Duodenal mucosa (tissue), 2 donors: Measurements from ENCODE around the gene KMT2C.

Source experiments
- H3K27ac ChIP-seq: one replicate; pipeline ENCODE4 v1.7.0; 2013; ENCODE audit warnings: low read depth, low read length
- H3K27me3 ChIP-seq, 2 donors: one replicate each; pipeline ENCODE4 v1.7.0; 2013; ENCODE audit warnings: low read length in 2 of 2, control low read depth in 1 of 2; ENCODE audit not compliant: insufficient read depth in 2 of 2, control insufficient read depth in 1 of 2
- H3K36me3 ChIP-seq, 2 donors: one replicate each; pipeline ENCODE4 v1.7.0; 2013; ENCODE audit warnings: low read length in 2 of 2, control low read depth in 1 of 2; ENCODE audit not compliant: insufficient read depth in 2 of 2, control insufficient read depth in 1 of 2
- H3K4me1 ChIP-seq, 2 donors: one replicate each; pipeline ENCODE4 v1.7.0; 2013; ENCODE audit warnings: low read length in 2 of 2, control low read depth in 1 of 2; ENCODE audit not compliant: insufficient read depth in 2 of 2, control insufficient read depth in 1 of 2
- H3K4me3 ChIP-seq, 2 donors: one replicate each; pipeline ENCODE4 v1.7.0; 2013; ENCODE audit warnings: low read length in 2 of 2, low read depth in 1 of 2
- H3K9ac ChIP-seq, 2 donors: one replicate each; pipeline ENCODE4 v1.7.0; 2013; ENCODE audit warnings: low read length in 2 of 2, low read depth in 1 of 2
- H3K9me3 ChIP-seq, 2 donors: one replicate each; pipeline ENCODE4 v1.7.0; 2013; ENCODE audit warnings: low read length in 2 of 2, control low read depth in 1 of 2; ENCODE audit not compliant: control insufficient read depth in 1 of 2

Gene KMT2C

GRCh38 chr7:152126741-152127140 is 309.1 kb downstream of the KMT2C start:
- no peaks in the 10 kb centered on the region for H3K27me3 ChIP-seq
- H3K4me1 ChIP-seq: no peaks in the 10 kb centered on the region
- no peak overlapping the region for H3K4me3 ChIP-seq
- peaks cover 5 to 6% of the 10 kb centered on the region in 2 donors for H3K9me3 ChIP-seq
- no peak overlapping the region for H3K9ac ChIP-seq
- peaks cover 26 to 61% of the 10 kb centered on the region in 2 donors for H3K36me3 ChIP-seq
- H3K27ac ChIP-seq: no peak overlapping the region

- H3K27me3 ChIP-seq: no peaks in the 10 kb centered on the region
- peaks cover 54 to 74% of the 10 kb centered on the region in 2 donors for H3K36me3 ChIP-seq
- H3K9ac ChIP-seq: no peak overlapping the region
Measured at GRCh38 chr7:152122540-152122939, 313.3 kb downstream of the KMT2C start.

GRCh38 chr7:152121432-152121831 is 314.4 kb downstream of the KMT2C start:
- H3K36me3 ChIP-seq: peaks cover 54 to 70% of the 10 kb centered on the region in 2 donors
- H3K9me3 ChIP-seq: peaks cover 5 to 6% of the 10 kb centered on the region in 2 donors
- H3K9ac ChIP-seq: no peak overlapping the region
- no peak overlapping the region for H3K27ac ChIP-seq
- H3K4me1 ChIP-seq: no peaks in the 10 kb centered on the region
- H3K27me3 ChIP-seq: no peaks in the 10 kb centered on the region
- no peak overlapping the region for H3K4me3 ChIP-seq

More at GRCh38 chr7:152122540-152122939, 313.3 kb downstream of the KMT2C start:
- H3K4me3 ChIP-seq: no peak overlapping the region
- H3K4me1 ChIP-seq: no peaks in the 10 kb centered on the region
- peaks cover 5 to 6% of the 10 kb centered on the region in 2 donors for H3K9me3 ChIP-seq
- no peak overlapping the region for H3K27ac ChIP-seq

GRCh38 chr7:152120776-152121175 is 315.0 kb downstream of the KMT2C start:
- Histone ChIP-seq H3K27ac (no peak overlapping the region), H3K4me3 (no peak overlapping the region), H3K9me3 (peaks cover 5 to 6% of the 10 kb centered on the region in 2 donors), H3K27me3 (no peaks in the 10 kb centered on the region), H3K36me3 (peaks cover 54 to 70% of the 10 kb centered on the region in 2 donors), H3K9ac (no peak overlapping the region), H3K4me1 (no peaks in the 10 kb centered on the region)

- no peak overlapping the region for H3K27ac ChIP-seq
Measured at GRCh38 chr7:152120210-152120609, 315.6 kb downstream of the KMT2C start.

GRCh38 chr7:152117356-152117755 is 318.4 kb downstream of the KMT2C start:
- H3K36me3 ChIP-seq: peaks cover 38 to 57% of the 10 kb centered on the region in 2 donors
- H3K9ac ChIP-seq: no peak overlapping the region

More at GRCh38 chr7:152120210-152120609, 315.6 kb downstream of the KMT2C start:
- peaks cover 54 to 70% of the 10 kb centered on the region in 2 donors for H3K36me3 ChIP-seq
- H3K9ac ChIP-seq: no peak overlapping the region
- H3K27me3 ChIP-seq: no peaks in the 10 kb centered on the region
- H3K9me3 ChIP-seq: peaks cover 5 to 6% of the 10 kb centered on the region in 2 donors
- H3K4me1 ChIP-seq: no peaks in the 10 kb centered on the region
- H3K4me3 ChIP-seq: no peak overlapping the region

GRCh38 chr7:152115021-152115718 is 320.6 kb downstream of the KMT2C start:
- Histone ChIP-seq H3K4me1 (no peaks in the 10 kb centered on the region), H3K9me3 (no peaks in the 10 kb centered on the region), H3K9ac (no peak overlapping the region), H3K4me3 (no peak overlapping the region), H3K27ac (no peak overlapping the region), H3K36me3 (peaks cover 23 to 39% of the 10 kb centered on the region in 2 donors), H3K27me3 (no peaks in the 10 kb centered on the region)

More at GRCh38 chr7:152117356-152117755, 318.4 kb downstream of the KMT2C start:
- H3K27ac ChIP-seq: no peak overlapping the region
- H3K4me3 ChIP-seq: no peak overlapping the region
- H3K27me3 ChIP-seq: no peaks in the 10 kb centered on the region
- no peaks in the 10 kb centered on the region for H3K4me1 ChIP-seq
- no peaks in the 10 kb centered on the region for H3K9me3 ChIP-seq

- no peaks in the 10 kb centered on the region for H3K9me3 ChIP-seq
- peaks cover 6 to 15% of the 10 kb centered on the region in 2 donors for H3K36me3 ChIP-seq
- no peaks in the 10 kb centered on the region for H3K4me1 ChIP-seq
- H3K9ac ChIP-seq: no peak overlapping the region
- H3K4me3 ChIP-seq: no peak overlapping the region
- no peak overlapping the region for H3K27ac ChIP-seq
- no peaks in the 10 kb centered on the region for H3K27me3 ChIP-seq
Measured at GRCh38 chr7:152112829-152113228, 323.0 kb downstream of the KMT2C start.

GRCh38 chr7:152108359-152108758 is 327.4 kb downstream of the KMT2C start:
- no peaks in the 10 kb centered on the region for H3K9me3 ChIP-seq

GRCh38 chr7:152107945-152108344 is 327.9 kb downstream of the KMT2C start:
- no peaks in the 10 kb centered on the region for H3K27me3 ChIP-seq
- H3K36me3 ChIP-seq: peaks cover 4 to 6% of the 10 kb centered on the region in 2 donors
- no peak overlapping the region for H3K27ac ChIP-seq

More at GRCh38 chr7:152108359-152108758, 327.4 kb downstream of the KMT2C start:
- H3K9ac ChIP-seq: no peak overlapping the region
- H3K4me3 ChIP-seq: no peak overlapping the region
- H3K4me1 ChIP-seq: no peaks in the 10 kb centered on the region
- H3K27me3 ChIP-seq: no peaks in the 10 kb centered on the region
- H3K27ac ChIP-seq: no peak overlapping the region
- peaks cover 4% of the 10 kb centered on the region in 2 donors for H3K36me3 ChIP-seq

More at GRCh38 chr7:152107945-152108344, 327.9 kb downstream of the KMT2C start:
- no peaks in the 10 kb centered on the region for H3K4me1 ChIP-seq
- no peak overlapping the region for H3K9ac ChIP-seq
- no peak overlapping the region for H3K4me3 ChIP-seq
- H3K9me3 ChIP-seq: no peaks in the 10 kb centered on the region
